AML-193 (cell line): Measurements from ENCODE around the gene STOM.
"Not testable (repeated sequence)": the region's sequence is repeated elsewhere in the genome, so short reads cannot be mapped to it uniquely, and the experiment has no call there.

Experiments used
- DNase-seq, 2 experiments: peaks; one replicate each; lab custom pipeline; 2025; lab: John Stamatoyannopoulos, UW

The STOM gene

DNA sequence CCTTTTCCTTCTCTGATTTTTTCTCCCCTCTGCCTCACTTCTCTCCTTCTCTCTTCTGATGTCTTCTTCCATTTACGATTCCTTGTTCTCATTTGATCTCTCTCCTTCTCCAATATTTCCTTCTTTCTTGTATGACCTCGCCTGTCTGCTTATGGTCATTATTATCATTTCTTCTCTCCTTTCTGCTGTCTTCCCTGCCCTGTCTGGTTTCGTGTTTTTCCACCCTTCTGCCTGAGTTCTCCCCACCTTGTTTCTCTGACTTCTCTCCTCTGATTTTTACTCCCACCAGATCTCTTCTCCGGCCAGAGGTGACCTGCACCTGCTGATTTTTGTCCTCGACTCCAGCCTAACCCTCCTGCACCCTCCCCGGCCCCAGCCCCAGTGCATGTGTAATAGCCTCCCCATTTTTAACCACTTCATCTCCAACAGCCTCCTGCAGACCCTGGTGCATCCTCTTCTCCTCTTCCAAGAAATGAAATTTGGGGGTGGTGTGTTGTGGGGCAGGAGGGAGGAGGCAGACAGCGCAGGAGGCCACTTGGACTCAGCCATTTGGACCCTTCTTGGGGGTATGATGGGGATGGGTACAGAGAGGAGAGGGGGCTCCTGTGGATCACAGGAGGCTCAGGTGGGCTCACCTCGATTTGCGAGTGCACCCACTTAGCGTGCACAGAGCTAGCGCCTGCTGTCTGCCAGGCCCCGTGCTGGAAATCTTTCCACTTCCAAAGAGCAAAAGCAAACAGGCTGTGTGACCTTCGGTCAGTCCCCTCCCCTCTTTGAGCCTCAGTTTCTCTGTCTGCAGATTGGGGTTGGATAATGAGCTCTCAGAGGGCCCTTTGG is 69.5 kb downstream of the STOM start:
- no peak for DNase-seq

DNA sequence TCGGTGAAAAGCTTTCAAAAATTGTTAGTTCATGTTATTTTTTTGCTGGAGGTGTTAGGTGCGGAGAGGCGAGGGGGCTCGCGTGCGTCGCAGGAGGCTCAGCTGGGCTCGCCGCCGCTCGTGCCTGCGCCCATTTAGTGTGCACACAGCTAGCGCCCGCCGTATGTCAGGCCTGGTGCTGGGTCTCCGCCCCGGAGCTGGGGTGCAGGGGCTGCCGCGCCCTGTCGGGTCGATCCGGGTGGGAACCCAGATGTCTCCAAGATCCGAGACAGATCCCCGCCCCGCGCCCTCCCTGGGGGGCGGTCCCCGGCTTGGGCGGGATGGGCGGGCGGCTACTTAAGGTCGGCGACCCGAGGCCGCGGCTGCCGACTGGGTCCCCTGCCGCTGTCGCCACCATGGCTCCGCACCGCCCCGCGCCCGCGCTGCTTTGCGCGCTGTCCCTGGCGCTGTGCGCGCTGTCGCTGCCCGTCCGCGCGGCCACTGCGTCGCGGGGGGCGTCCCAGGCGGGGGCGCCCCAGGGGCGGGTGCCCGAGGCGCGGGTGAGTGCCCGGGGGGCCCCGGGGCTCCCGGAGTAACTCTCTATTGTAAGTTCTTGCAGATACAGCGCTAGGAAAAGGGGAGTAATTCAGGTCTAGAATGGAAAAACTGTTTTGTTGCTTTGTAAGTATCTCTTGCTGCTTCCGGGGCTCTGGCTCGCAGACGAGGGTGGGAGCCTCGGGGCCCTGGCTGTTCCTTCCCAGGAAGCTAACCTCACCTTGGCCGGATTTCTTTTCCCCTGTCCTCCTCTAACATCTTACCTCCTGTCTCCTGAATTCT is 70.4 kb downstream of the STOM start:
- DNase-seq = no peak

DNA sequence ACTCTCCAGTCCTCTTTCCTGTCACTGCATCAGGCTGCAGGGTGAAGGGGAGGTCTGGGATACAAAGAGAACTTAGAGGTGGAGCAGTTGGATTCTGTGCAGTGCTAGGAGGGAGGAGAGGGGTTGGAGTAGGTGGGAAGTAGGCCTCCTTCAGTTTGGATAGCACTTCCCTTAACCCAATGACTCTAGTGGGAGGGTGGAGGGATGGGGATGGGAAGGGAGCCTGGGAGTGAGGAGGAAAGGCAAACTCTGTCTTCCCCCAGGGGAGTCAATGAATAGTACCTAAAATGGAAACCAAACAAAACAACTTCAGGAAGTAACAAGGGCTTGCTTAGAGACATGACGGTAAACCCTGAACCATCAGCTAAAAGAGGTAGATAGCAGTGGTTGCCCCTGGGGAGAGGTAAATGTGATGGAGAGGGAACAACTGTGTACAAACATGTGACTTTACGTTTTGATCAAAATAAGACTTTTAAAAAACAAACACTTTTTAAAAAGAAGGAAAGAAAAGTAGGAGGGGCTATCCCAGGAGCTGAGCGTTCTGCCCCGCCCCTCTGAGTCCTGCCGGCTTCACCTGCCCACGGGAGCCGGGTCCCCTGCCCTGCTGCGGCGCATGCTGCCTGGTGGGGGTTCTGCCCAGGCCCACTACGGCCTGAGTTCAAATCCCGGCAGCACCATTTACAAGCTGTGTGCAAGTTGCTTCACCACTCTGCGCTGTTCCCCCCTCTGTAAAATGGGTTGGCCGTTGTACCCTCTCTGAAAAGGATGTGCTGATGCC is 71.2 kb downstream of the STOM start:
- DNase-seq = no peak

DNA sequence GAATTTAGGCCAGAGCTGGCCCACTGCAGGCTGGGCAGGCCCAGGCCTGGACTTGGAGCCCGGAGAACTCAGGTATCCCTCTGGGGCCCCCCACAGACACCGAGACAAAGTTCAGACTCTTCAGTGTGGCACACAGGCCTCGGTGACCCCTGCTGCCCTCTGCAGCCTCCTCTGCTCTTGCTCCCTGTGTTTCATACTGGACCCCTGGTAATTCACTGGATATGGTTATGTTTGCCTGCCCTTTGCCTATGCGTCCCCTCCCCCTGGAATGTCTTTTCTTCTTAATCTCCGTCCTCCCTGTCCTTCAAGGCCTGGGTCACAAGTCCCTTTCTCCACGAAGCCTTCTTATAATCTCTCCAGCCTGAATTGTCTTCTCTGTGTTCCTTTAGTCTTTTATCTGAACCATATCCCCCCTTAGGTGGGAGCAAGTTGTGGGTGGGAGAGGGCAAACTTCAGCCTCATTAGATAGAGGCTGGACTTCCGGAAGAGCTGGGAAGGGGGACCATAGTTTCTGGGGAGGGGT is 72.0 kb downstream of the STOM start:
- no peak for DNase-seq

DNA sequence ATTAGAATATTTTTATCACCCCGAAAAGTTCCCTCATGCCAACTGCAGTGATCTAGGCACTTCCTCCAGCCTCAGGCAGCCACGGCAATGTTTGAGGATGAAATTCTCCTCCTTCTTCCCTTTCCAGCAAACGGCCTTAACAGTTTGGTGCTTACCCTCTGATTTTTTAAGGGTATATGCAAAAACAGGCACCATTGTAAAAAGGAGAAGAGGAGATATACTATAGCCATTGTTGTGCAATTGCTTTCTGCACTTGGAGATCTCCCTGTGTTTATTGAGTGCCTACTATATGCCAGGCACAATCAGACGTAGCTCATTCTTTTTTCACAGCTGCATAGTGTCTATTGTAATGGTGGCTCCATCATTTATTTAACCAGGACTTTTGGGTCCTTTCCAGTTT is 72.7 kb downstream of the STOM start:
- peak; percentile 85 to 87 for DNase-seq

DNA sequence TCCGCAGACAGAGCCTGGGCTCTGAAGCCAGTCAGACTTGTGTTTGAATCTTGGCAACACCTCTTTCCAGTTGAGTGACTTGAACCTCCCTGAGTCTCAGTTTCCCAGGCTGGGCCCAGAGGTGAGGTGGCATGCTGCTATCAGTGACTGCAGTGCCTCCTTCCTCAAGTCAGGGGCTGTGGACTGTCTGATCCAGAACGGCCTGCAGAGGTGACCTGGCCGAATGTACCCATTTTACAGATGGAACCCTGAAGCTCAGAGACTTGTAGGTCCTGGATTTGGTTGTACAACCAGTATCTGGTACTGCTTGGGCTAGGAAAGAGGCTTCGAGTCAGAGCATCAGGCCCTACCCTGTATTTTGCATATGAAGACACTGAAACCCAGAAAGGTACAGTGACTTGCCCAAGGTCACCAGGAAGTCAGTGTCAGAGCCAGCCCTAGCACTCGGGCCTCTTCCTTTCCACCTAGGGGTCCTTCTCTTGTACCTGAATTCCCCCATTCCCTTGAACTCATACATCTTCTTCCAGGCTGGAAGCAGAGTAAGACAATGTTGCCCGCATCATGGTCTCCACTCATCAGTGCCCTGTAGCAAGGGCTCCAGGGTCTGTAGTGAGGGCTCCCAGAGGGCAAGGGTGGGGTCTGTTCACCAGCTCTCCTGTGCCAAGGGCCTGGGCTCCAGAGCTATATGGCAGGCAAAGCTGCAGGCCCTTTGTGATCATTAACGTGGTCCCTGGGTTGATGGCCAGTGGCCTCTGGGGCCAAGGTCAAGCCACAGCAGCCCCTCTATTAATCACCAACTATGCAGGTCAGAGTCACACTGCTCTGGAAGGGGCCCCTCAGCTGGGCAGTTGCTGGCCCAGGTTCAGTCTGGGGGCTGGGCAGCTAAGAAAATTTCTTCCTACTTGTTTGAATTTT is 73.6 kb downstream of the STOM start:
- no peak for DNase-seq

DNA sequence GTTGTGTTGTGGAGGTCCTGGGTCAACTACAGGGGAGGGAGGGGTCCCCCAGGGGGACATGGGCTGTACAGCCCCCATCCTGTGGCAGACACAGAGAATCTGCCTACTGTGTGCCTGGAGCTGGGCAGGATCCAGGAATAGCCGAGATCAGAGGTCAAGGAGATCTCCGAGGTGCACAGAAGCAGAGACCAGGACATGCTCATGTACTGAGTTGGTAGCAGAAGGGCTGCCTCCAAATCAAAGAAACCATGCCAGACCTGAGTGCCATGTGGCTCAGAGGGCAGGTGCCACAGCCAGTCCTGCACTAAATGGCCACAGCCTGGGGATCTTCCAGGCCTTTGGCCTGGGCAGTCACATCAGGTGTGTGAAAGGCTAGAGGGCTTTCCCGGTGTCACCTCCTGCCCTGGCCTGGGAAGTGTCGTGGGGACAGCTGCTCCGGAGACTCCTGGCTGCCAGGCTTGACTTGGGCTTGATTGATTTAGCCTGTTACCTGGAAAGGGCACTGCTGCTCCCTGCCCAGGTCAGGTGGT is 74.3 kb downstream of the STOM start:
- no peak for DNase-seq

DNA sequence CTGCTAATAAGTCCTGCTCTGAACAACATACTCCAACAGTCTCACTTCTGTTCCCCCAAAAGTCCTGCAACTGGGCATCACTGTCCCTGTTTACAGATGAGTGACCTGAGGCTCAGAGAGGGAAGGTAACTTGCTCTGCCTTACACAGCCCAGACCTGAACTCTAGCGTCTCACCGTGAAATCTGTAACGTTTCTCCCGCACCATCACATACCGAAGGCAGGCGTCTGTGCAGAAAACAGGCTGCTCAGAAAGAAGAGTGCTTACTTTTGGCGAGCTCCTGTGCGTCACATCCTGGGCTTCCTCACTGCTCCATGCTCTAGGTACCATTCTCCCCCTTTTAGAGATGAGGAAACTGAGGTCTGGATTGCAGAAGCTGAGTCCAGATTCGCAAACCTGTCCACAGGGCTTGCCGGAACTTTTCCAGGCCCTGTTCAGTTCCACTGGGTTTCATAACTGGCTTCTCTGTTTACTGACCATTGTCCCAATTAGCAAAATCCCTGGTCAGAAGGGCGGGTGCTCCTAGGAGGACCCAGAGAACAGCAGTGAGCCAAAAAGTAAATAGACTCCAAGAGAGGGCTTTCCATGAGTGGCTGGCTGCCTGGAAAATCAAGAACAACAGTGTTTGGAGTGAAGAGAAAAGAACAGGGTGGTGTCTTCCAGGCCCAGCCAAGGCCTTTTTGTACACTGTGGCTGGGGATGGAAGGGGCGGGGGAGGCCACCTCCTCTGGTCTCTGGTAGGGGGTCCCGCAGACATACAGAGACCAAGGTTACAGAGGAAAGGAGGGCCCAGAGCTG is 75.0 kb downstream of the STOM start:
- no peak for DNase-seq

DNA sequence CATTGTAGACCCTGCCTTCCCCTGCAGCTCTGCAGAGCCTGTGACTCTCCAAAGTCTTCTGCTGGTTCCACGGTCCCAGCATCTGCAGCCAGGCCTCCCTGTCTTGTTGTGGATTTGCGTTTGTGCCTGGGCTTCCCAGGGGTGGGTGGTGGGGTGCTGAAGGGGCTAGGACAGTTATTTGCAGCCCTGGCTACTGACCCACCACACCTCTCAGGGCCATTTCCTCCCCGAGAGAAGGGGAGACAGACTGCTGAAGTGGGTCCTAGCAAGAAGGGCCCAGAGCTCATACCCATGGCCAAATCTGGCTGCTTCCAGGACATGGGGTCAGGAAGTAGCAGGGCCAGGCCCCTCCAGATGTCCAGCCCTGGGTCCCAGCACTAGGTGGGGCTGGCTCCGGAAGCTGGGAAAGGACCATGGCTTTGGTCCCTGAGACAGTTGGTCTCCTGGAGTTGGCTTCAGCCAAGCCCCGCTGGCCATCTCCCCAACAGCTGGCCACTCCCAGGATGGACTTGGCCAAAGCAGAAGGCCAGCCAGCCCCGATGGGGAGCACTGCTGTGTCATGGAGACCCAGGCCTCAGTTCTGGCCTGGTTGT is 75.8 kb downstream of the STOM start:
- no peak for DNase-seq

DNA sequence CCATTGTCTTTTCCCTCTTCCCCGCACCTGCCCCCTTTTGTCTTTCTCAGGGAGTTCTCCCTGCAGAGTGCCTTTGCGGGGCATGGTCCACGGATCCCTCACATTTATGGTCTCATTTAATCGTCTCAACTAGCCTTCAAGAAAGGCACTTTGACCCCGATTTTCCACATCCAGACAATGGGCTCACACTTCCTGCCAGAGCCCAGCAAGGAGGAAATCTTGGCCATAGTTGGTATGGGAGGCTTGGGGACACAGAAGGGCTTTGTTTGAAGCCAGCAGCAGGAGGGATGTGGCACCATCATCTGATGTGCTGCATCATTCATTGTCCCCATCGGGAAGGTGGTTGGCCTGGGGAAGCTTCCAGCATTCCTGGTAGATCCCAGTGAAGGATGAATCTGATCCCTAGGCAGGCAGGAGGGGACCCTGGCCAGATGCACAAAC is 77.2 kb downstream of the STOM start:
- no peak for DNase-seq

DNA sequence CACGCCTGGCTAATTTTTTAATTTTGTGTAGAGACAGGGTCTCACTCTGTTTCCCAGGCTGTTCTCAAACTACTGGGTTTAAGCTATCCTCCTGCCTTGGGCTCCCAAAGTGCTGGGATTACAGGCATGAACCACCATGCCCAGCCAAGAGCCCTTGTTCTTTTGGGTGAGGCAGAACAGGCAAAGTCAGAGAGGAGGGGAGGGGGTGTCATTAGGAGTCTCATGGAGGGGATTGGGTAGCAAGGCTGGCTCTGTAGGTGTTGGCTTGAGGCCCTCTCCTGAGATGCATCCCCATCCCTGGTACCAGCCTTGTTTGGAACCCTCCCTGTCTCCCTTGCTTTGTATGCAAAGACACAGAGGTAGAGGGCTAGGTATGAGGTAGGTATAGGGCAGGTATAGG is 78.0 kb downstream of the STOM start:
- DNase-seq = no peak

DNA sequence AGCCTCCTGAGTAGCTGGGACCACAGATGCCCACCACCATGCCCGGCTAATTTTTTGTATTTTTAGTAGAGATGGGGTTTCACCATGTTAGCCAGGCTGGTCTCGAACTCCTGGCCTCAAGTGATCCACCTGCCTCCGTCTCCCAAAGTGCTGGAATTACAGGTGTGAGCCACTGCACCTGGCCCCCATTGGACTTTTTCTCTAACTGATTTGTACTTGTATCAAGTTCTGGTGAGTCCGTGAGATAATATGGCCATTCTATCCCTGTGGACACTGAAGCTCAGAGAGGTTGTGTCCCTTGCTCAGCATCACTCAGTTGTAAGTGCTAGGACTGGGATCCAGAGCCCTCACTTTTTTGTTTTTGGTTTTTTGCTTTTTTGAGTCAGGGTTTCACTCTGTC is 78.5 kb downstream of the STOM start:
- DNase-seq = not testable (repeated sequence)

DNA sequence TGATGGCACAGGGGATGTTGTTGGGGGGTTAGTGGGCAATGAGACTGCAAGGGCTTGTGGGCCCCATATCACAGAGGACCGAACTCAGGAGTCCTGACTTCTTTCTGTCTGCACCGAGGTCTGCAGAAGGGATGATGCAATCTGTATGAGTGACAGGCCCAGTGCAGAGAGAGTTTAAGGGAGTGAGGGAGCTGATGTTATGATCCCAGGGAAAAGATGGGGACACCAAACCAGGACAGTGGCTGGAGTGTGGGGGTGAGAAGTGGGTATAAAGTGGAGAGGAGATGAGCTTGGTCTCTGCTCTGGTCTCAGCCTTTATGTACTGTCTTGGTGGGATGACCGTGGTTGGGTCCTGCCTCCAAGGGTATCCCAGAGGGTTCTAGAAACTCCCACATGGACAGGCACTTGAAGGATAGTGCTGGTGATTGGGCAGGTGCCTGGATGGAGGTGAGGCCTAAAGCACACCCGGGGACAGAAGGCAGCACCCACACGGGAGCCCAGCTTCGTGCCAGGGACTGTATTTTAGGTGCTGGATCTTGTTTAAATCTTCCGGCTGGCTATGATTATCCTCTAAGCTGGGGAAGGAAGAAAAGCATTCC is 80.2 kb downstream of the STOM start:
- DNase-seq = no peak

DNA sequence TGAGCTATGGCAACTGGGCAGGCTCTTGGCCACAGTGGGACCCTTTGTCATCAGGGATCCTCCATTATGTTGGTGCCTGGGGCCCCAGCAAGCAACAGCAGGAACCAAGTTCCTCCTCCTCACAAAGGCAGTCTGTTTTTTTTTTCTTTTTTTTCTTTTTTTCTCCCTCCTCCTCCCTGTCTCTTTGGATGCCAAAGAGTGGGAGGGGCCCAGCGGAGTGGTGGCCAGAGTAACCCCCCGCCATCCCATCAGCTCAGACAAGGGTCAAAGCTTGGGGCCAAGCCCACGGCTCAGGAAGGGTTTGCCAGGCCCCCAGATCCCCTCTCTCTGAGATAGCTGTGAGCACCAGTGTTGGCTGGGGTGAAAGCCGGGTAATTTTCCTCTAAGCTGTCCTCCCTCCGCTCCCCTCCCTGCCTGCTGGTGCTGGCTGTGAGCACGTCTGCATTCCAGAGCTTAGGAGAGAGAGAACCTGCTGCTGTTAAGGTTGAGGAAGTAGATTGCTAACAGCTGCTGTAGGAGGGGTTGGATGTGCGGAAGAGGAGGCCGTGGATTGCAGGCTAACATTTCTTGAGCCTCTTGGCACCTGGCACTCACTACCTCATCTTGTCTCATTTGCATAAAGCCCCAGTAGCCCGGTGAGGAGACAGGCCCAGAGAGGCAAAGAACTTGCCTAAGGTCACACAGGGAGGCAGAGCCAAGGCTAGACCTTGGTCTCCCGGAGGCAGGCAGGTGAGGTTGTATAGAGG is 80.9 kb downstream of the STOM start:
- no peak for DNase-seq
